ENCODE data around the gene VCX3B.

DNA sequence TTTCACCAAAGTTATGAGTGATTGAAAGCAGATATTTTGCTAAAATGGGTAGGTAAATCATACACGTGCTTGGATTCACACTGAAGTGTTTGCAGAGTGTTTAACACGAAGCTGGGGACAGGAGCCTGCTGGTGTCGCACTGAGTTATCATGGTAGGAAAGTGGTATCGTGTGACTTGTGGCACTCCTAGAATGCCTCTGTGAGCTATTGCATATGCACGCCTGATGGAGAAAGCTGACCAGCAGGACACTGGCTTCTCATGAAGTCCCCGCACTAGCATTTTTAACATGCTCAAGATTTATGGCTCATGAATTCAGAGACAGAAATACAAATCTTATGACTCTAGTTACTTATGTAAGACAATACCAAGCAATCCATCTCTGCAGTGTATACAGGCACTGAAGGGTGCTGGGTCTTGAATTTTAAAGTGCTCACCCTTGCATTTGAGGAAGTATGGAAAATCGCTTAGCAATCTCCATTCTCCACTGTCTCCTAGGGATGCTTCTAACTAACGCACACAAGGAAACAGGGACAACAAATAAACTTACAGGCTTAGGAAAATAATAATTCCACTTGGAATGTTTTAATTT lies 19.8 kb downstream of the VCX3B start:
- TF ChIP-seq, protein P1, sequence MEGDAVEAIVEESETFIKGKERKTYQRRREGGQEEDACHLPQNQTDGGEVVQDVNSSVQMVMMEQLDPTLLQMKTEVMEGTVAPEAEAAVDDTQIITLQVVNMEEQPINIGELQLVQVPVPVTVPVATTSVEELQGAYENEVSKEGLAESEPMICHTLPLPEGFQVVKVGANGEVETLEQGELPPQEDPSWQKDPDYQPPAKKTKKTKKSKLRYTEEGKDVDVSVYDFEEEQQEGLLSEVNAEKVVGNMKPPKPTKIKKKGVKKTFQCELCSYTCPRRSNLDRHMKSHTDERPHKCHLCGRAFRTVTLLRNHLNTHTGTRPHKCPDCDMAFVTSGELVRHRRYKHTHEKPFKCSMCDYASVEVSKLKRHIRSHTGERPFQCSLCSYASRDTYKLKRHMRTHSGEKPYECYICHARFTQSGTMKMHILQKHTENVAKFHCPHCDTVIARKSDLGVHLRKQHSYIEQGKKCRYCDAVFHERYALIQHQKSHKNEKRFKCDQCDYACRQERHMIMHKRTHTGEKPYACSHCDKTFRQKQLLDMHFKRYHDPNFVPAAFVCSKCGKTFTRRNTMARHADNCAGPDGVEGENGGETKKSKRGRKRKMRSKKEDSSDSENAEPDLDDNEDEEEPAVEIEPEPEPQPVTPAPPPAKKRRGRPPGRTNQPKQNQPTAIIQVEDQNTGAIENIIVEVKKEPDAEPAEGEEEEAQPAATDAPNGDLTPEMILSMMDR (IDR thresholded peaks at IDR 0.05; ENCODE audit: low read depth, low read length, missing input control), result no peak
- no peak for TF ChIP-seq EGR1 (IDR thresholded peaks at IDR 0.05; ENCODE audit: low read depth in 2 of 2)
- no peak for TF ChIP-seq YY1 (IDR thresholded peaks at IDR 0.05)
- TF ChIP-seq JUND (IDR thresholded peaks at IDR 0.05), result no peak
- TF ChIP-seq GABPA (IDR thresholded peaks at IDR 0.05 in 1 of 2, conservative IDR thresholded peaks at IDR 0.05 in 1 of 2), result no peak
- no peak for TF ChIP-seq SP1 (IDR thresholded peaks at IDR 0.05)
